HCT116 (cell line): Measurements from ENCODE around the gene MORN2. TPM values are rescaled to one million over a fixed set of nuclear protein-coding genes. Genes with fewer than 3 reads are reported as not detected.

Source experiments
- ATAC-seq: fragments of 200-7000 bp; cut with Tn5 transposase; 2 replicates; pipeline ENCODE4 v1.9.1; 2020; ENCODE audit warnings: mild to moderate bottlenecking, moderate library complexity
- BruUV-seq: library from RNA; stranded (reverse); fragments of 400-500 nt; replicated peaks from 2 replicates; lab custom pipeline; 2021; lab: Mats Ljungman, UMichigan
- CTCF ChIA-PET: fragments of 300-600 bp; sonication (Branson Sonifier 250); formaldehyde crosslinking; loops from one replicate; lab custom pipeline; 2021; ENCODE audit warnings: antibody characterized with exemption; lab: Charles Lee
- POLR2A ChIA-PET: fragments of 300-600, 350-600 bp; sonication (Branson Sonifier 250); formaldehyde crosslinking; loops from one replicate; lab custom pipeline; 2021; ENCODE audit warnings: antibody characterized with exemption; lab: Charles Lee
- RAD21 ChIA-PET, 2 experiments: fragments of 300-600 bp; sonication (Branson Sonifier 250); formaldehyde crosslinking; loops; one replicate each; lab custom pipeline; 2023; ENCODE audit warnings: low total read pairs in 2 of 2; ENCODE audit not compliant: uncharacterized antibody in 2 of 2, unreplicated experiment in 2 of 2, low non-redundant PET in 1 of 2; lab: Charles Lee
- DNase-seq: peaks from one replicate; pipeline ENCODE4 v3.0.0-alpha.2; 2010; ENCODE audit warnings: low read depth, low spot score
- H2AFZ ChIP-seq: fragments of 200-600 bp; shearing (Covaris generic), sonication (generic); 2 replicates; pipeline ENCODE4 v1.6.1; 2017; ENCODE audit warnings: low read depth, mixed run types, mixed read lengths, antibody characterized with exemption, low read length; ENCODE audit not compliant: poor library complexity, severe bottlenecking
- H3K27ac ChIP-seq: 2 replicates; pipeline ENCODE4 v1.5.1; 2012; ENCODE audit warnings: low read depth, low read length
- H3K27me3 ChIP-seq: fragments of 200-600 bp; sonication (generic); 2 replicates; pipeline ENCODE4 v1.6.1; 2016; ENCODE audit warnings: mixed run types, low read length, mixed read lengths; ENCODE audit not compliant: insufficient read depth
- H3K36me3 ChIP-seq, 2 experiments: fragments of 200-500 bp in 1 of 2; fragments of 200-600 bp in 1 of 2; sonication (Bioruptor generic) in 1 of 2; sonication (generic) in 1 of 2; 2 replicates each; pipeline versions ENCODE4 v1.5.1 to v1.6.1; 2014 to 2016; ENCODE audit warnings: low read length in 2 of 2, inconsistent platforms in 1 of 2, mixed read lengths in 1 of 2, mixed run types in 1 of 2; ENCODE audit not compliant: insufficient read depth in 2 of 2, control insufficient read depth in 1 of 2
- H3K4me1 ChIP-seq, 2 experiments: fragments of 200-600 bp in 1 of 2; sonication (generic) in 1 of 2; 2 replicates each; pipeline versions ENCODE4 v1.5.1 to v1.6.1; 2012 to 2017; ENCODE audit warnings: low read length in 2 of 2, inconsistent platforms in 1 of 2, mild to moderate bottlenecking in 1 of 2, mixed read lengths in 1 of 2, mixed run types in 1 of 2, moderate library complexity in 1 of 2; ENCODE audit not compliant: insufficient read depth in 2 of 2, control insufficient read depth in 1 of 2
- H3K4me2 ChIP-seq: fragments of 200-600 bp; sonication (generic); 2 replicates; pipeline ENCODE4 v1.6.1; 2017; ENCODE audit warnings: mixed run types, low read length, mixed read lengths
- H3K4me3 ChIP-seq, 2 experiments: fragments of 200-600 bp in 1 of 2; sonication (generic) in 1 of 2; replicated peaks in 1 of 2; 2 replicates each; pipeline ENCODE4 v1.5.1; 2011 to 2016; ENCODE audit warnings: low read length in 2 of 2, control low read depth in 1 of 2, low read depth in 1 of 2, mild to moderate bottlenecking in 1 of 2, mixed read lengths in 1 of 2, mixed run types in 1 of 2
- H3K79me2 ChIP-seq: fragments of 200-600 bp; sonication (generic); 2 replicates; pipeline ENCODE4 v1.6.1; 2017; ENCODE audit warnings: mild to moderate bottlenecking, mixed run types, low read length, moderate library complexity, mixed read lengths; ENCODE audit not compliant: insufficient read depth
- H3K9ac ChIP-seq: fragments of 200-600 bp; sonication (generic); 2 replicates; pipeline ENCODE4 v1.6.1; 2016; ENCODE audit warnings: low read length, mixed read lengths
- H3K9me2 ChIP-seq: fragments of 200-600 bp; sonication (generic), shearing (Covaris generic); 2 replicates; pipeline ENCODE4 v1.6.1; 2017; ENCODE audit warnings: mixed run types, mild to moderate bottlenecking, moderate library complexity; ENCODE audit not compliant: insufficient read depth
- H3K9me3 ChIP-seq, 2 experiments: fragments of 200-500 bp in 1 of 2; fragments of 200-600 bp in 1 of 2; sonication (Bioruptor generic) in 1 of 2; sonication (generic) in 1 of 2; 2 replicates each; pipeline ENCODE4 v1.6.1; 2014 to 2017; ENCODE audit warnings: low read length in 2 of 2, mixed read lengths in 2 of 2, inconsistent platforms in 1 of 2, low read depth in 1 of 2, mild to moderate bottlenecking in 1 of 2, mixed run types in 1 of 2, moderate library complexity in 1 of 2; ENCODE audit not compliant: control insufficient read depth in 1 of 2, insufficient read depth in 1 of 2
- H4K20me1 ChIP-seq: fragments of 200-600 bp; sonication (generic), shearing (Covaris generic); 2 replicates; pipeline ENCODE4 v1.6.1; 2017; ENCODE audit warnings: mixed run types, mild to moderate bottlenecking, moderate library complexity; ENCODE audit not compliant: insufficient read depth
- ATF3 ChIP-seq: IDR thresholded peaks from 2 replicates; pipeline ENCODE4 v1.6.1; 2012
- CBX3 ChIP-seq: IDR thresholded peaks from 2 replicates; pipeline ENCODE4 v1.6.1; 2012; ENCODE audit warnings: low read depth
- CEBPB ChIP-seq: IDR thresholded peaks from 2 replicates; pipeline ENCODE4 v1.6.1; 2012; ENCODE audit warnings: low read depth
- EZH2 ChIP-seq: fragments of 200-600 bp; sonication (generic); IDR thresholded peaks from 2 replicates; pipeline ENCODE4 v1.6.1; 2017; ENCODE audit warnings: antibody characterized with exemption, mixed run types
- EZH2phosphoT487 ChIP-seq: fragments of 200-600 bp; IDR thresholded peaks from 2 replicates; pipeline ENCODE4 v1.6.1; 2018; ENCODE audit warnings: antibody characterized with exemption, borderline replicate concordance
- FOSL1 ChIP-seq: IDR thresholded peaks from 2 replicates; pipeline ENCODE4 v1.6.1; 2012; ENCODE audit warnings: low read depth
- JUND ChIP-seq: IDR thresholded peaks from 2 replicates; pipeline ENCODE4 v1.6.1; 2012
- MAX ChIP-seq: IDR thresholded peaks from 2 replicates; pipeline ENCODE4 v1.6.1; 2012
- POLR2AphosphoS5 ChIP-seq: IDR thresholded peaks from 2 replicates; pipeline ENCODE4 v1.6.1; 2011; ENCODE audit warnings: mild to moderate bottlenecking, low read depth, low read length, moderate library complexity
- RAD21 ChIP-seq: IDR thresholded peaks from 2 replicates; pipeline ENCODE4 v1.6.1; 2012; ENCODE audit warnings: low read depth, mild to moderate bottlenecking
- SIN3A ChIP-seq: IDR thresholded peaks from 2 replicates; pipeline ENCODE4 v1.6.1; 2012; ENCODE audit warnings: low read depth
- SP1 ChIP-seq: IDR thresholded peaks from 2 replicates; pipeline ENCODE4 v1.6.1; 2012; ENCODE audit warnings: low read depth
- SRF ChIP-seq: IDR thresholded peaks from 2 replicates; pipeline ENCODE4 v1.6.1; 2012; ENCODE audit warnings: low read depth
- TCF7L2 ChIP-seq: IDR thresholded peaks from 2 replicates; pipeline ENCODE4 v1.7.0; 2011; ENCODE audit warnings: borderline replicate concordance, inconsistent platforms; ENCODE audit not compliant: insufficient read depth, insufficient read length; ENCODE audit errors: extremely low read depth
- YY1 ChIP-seq: IDR thresholded peaks from 2 replicates; pipeline ENCODE4 v1.6.1; 2011; ENCODE audit warnings: low read length, low read depth, moderate library complexity, mild to moderate bottlenecking; ENCODE audit not compliant: insufficient replicate concordance; ENCODE audit errors: extremely low read depth
- intact Hi-C: fragments of 100-400 bp; cut with micrococcal nuclease; formaldehyde crosslinking; loops from 2 replicates; pipeline ENCODE4 v1.10.0; 2022
- total RNA-seq: library from RNA; stranded (reverse); gene quantifications from one replicate; pipeline ENCODE4 v1.2.1, GENCODE V29; 2021; ENCODE audit not compliant: unreplicated experiment
- TF ChIP-seq, protein P1 (sequence below): IDR thresholded peaks from 2 replicates; pipeline ENCODE4 v1.6.1; 2012; ENCODE audit warnings: low read depth
- TF ChIP-seq, protein P2 (sequence below), 3 experiments: fragments of 200-600 bp in 1 of 3; sonication (generic) in 1 of 3; IDR thresholded peaks in 2 of 3; conservative IDR thresholded peaks in 1 of 3; 2 replicates each; pipeline ENCODE4 v1.5.1; 2012 to 2017; ENCODE audit warnings: low read depth in 2 of 3, low read length in 2 of 3, antibody characterized with exemption in 1 of 3, borderline replicate concordance in 1 of 3, control low read depth in 1 of 3, mild to moderate bottlenecking in 1 of 3, mixed read lengths in 1 of 3, mixed run types in 1 of 3, moderate library complexity in 1 of 3; ENCODE audit not compliant: insufficient read depth in 1 of 3
- TF ChIP-seq, protein P3 (sequence below): IDR thresholded peaks from 2 replicates; pipeline ENCODE4 v1.6.1; 2011; ENCODE audit warnings: mild to moderate bottlenecking, low read length, moderate library complexity; ENCODE audit not compliant: insufficient replicate concordance; ENCODE audit errors: extremely low read depth

Gene MORN2
- total RNA-seq, 1 experiment from 2014 or later, result 11.9 TPM

GRCh38 chr2:38836791-38837190 is 39.0 kb upstream of the MORN2 start:
- Histone ChIP-seq H3K27me3 (no peaks in the 10 kb centered on the region), H3K4me1 (no peaks in the 10 kb centered on the region), H3K9ac (no peak overlapping the region), H3K9me2 (no peaks in the 10 kb centered on the region), H4K20me1 (no peaks in the 10 kb centered on the region), H2AFZ (no peak overlapping the region), H3K36me3 (peaks cover 0 to 21% of the 10 kb centered on the region in 2 experiments; a peak in 3 of 4 replicates), H3K4me2 (no peak overlapping the region), H3K79me2 (no peaks in the 10 kb centered on the region), H3K27ac (no peak overlapping the region), H3K4me3 (no peak overlapping the region), H3K9me3 (no peaks in the 10 kb centered on the region)
- ChIA-PET RAD21 (no interaction called here), POLR2A (no interaction called here), CTCF (no interaction called here)
- DNase-seq (no peak), ATAC-seq (no peak)
- intact Hi-C loops, result loop anchor here (10.0 kb wide), 1 partner anchor 302 kb away; no protein-coding TSS in a partner anchor
- TF ChIP-seq, protein P1, sequence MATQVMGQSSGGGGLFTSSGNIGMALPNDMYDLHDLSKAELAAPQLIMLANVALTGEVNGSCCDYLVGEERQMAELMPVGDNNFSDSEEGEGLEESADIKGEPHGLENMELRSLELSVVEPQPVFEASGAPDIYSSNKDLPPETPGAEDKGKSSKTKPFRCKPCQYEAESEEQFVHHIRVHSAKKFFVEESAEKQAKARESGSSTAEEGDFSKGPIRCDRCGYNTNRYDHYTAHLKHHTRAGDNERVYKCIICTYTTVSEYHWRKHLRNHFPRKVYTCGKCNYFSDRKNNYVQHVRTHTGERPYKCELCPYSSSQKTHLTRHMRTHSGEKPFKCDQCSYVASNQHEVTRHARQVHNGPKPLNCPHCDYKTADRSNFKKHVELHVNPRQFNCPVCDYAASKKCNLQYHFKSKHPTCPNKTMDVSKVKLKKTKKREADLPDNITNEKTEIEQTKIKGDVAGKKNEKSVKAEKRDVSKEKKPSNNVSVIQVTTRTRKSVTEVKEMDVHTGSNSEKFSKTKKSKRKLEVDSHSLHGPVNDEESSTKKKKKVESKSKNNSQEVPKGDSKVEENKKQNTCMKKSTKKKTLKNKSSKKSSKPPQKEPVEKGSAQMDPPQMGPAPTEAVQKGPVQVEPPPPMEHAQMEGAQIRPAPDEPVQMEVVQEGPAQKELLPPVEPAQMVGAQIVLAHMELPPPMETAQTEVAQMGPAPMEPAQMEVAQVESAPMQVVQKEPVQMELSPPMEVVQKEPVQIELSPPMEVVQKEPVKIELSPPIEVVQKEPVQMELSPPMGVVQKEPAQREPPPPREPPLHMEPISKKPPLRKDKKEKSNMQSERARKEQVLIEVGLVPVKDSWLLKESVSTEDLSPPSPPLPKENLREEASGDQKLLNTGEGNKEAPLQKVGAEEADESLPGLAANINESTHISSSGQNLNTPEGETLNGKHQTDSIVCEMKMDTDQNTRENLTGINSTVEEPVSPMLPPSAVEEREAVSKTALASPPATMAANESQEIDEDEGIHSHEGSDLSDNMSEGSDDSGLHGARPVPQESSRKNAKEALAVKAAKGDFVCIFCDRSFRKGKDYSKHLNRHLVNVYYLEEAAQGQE, result no peak
- no peak for TF ChIP-seq SRF
- no peak for TF ChIP-seq POLR2AphosphoS5
- TF ChIP-seq MAX, result no peak
- TF ChIP-seq, protein P2, sequence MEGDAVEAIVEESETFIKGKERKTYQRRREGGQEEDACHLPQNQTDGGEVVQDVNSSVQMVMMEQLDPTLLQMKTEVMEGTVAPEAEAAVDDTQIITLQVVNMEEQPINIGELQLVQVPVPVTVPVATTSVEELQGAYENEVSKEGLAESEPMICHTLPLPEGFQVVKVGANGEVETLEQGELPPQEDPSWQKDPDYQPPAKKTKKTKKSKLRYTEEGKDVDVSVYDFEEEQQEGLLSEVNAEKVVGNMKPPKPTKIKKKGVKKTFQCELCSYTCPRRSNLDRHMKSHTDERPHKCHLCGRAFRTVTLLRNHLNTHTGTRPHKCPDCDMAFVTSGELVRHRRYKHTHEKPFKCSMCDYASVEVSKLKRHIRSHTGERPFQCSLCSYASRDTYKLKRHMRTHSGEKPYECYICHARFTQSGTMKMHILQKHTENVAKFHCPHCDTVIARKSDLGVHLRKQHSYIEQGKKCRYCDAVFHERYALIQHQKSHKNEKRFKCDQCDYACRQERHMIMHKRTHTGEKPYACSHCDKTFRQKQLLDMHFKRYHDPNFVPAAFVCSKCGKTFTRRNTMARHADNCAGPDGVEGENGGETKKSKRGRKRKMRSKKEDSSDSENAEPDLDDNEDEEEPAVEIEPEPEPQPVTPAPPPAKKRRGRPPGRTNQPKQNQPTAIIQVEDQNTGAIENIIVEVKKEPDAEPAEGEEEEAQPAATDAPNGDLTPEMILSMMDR (IDR thresholded peaks at IDR 0.05 in 2 of 3, conservative IDR thresholded peaks at IDR 0.05 in 1 of 3; ENCODE audit: borderline replicate concordance in 1 of 3, insufficient read depth in 1 of 3, low read depth in 2 of 3, low read length in 2 of 3), result no peak
- TF ChIP-seq RAD21, result no peak
- no peak for TF ChIP-seq SP1
- TF ChIP-seq JUND, result no peak
- no peak for TF ChIP-seq CBX3
- TF ChIP-seq, protein P3, sequence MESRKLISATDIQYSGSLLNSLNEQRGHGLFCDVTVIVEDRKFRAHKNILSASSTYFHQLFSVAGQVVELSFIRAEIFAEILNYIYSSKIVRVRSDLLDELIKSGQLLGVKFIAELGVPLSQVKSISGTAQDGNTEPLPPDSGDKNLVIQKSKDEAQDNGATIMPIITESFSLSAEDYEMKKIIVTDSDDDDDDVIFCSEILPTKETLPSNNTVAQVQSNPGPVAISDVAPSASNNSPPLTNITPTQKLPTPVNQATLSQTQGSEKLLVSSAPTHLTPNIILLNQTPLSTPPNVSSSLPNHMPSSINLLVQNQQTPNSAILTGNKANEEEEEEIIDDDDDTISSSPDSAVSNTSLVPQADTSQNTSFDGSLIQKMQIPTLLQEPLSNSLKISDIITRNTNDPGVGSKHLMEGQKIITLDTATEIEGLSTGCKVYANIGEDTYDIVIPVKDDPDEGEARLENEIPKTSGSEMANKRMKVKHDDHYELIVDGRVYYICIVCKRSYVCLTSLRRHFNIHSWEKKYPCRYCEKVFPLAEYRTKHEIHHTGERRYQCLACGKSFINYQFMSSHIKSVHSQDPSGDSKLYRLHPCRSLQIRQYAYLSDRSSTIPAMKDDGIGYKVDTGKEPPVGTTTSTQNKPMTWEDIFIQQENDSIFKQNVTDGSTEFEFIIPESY, result no peak
- TF ChIP-seq EZH2phosphoT487, result no peak
- TF ChIP-seq ATF3, result no peak
- TF ChIP-seq FOSL1, result no peak
- TF ChIP-seq EZH2, result no peak
- TF ChIP-seq SIN3A, result no peak
- TF ChIP-seq TCF7L2, result no peak
- TF ChIP-seq CEBPB, result no peak
- no peak for TF ChIP-seq YY1
- no TSS peak for BruUV-seq
